Measurements from ENCODE around the gene IFIT5.

GRCh38 chr10:89391907-89392756 is 22.2 kb upstream of the IFIT5 start, which contains the start of gene IFIT1:
- TF ChIP-seq CTCF (IDR thresholded peaks at IDR 0.05; ENCODE audit: insufficient read depth, low read depth, low read length) (no peak), EZH2 (IDR thresholded peaks at IDR 0.05; ENCODE audit: insufficient read depth, low read length) (no peak)

All from astrocyte (in vitro differentiated cells and primary cell).